HEK293T (cell line): ENCODE measurements around the gene ATP6V1G3.

ENCODE experiments used
- CTCF ChIA-PET: fragments of 350-600 bp; formaldehyde crosslinking; extraction: SDS; loops from one replicate; lab custom pipeline; 2021; ENCODE audit warnings: antibody characterized with exemption, inconsistent platforms; lab: Yijun Ruan, JAX
- POLR2A ChIA-PET: fragments of 350-600 bp; formaldehyde crosslinking; extraction: SDS; loops from one replicate; lab custom pipeline; 2020; ENCODE audit warnings: antibody characterized with exemption, inconsistent platforms; lab: Yijun Ruan, JAX
- DNase-seq: peaks from one replicate; pipeline ENCODE4 v3.0.0; 2012; ENCODE audit warnings: mixed read lengths; ENCODE audit errors: extremely low spot score
- ARNT ChIP-seq: fragments of 450-650 bp; IDR thresholded peaks from 2 replicates; pipeline ENCODE4 v1.6.1; 2017; ENCODE audit warnings: mild to moderate bottlenecking
- BHLHE40 ChIP-seq: fragments of 450-650 bp; IDR thresholded peaks from 2 replicates; pipeline ENCODE4 v1.6.1; 2016; ENCODE audit warnings: mild to moderate bottlenecking, moderate library complexity, borderline replicate concordance
- CTBP1 ChIP-seq: fragments of 450-650 bp; IDR thresholded peaks from 2 replicates; pipeline ENCODE4 v1.6.1; 2016; ENCODE audit warnings: borderline replicate concordance
- ELF4 ChIP-seq: fragments of 450-650 bp; IDR thresholded peaks from 2 replicates; pipeline ENCODE4 v1.6.1; 2017; ENCODE audit warnings: antibody characterized with exemption
- FOXA1 ChIP-seq: fragments of 450-650 bp; IDR thresholded peaks from 2 replicates; pipeline ENCODE4 v1.6.1; 2016; ENCODE audit warnings: mild to moderate bottlenecking
- FOXK2 ChIP-seq: fragments of 450-650 bp; IDR thresholded peaks from 2 replicates; pipeline ENCODE4 v1.6.1; 2016; ENCODE audit warnings: mild to moderate bottlenecking
- FOXM1 ChIP-seq: fragments of 450-650 bp; IDR thresholded peaks from 2 replicates; pipeline ENCODE4 v1.6.1; 2017; ENCODE audit warnings: mild to moderate bottlenecking, borderline replicate concordance
- HDGF ChIP-seq: fragments of 450-650 bp; IDR thresholded peaks from 2 replicates; pipeline ENCODE4 v1.6.1; 2017; ENCODE audit warnings: antibody characterized with exemption, borderline replicate concordance
- L3MBTL2 ChIP-seq: fragments of 450-650 bp; conservative IDR thresholded peaks from 2 replicates; pipeline ENCODE4 v1.6.1; 2016; ENCODE audit warnings: mild to moderate bottlenecking
- LEF1 ChIP-seq: fragments of 450-650 bp; IDR thresholded peaks from 2 replicates; pipeline ENCODE4 v1.6.1; 2017; ENCODE audit warnings: mild to moderate bottlenecking, borderline replicate concordance
- NFRKB ChIP-seq: fragments of 450-650 bp; IDR thresholded peaks from 2 replicates; pipeline ENCODE4 v1.6.1; 2016; ENCODE audit warnings: mild to moderate bottlenecking, moderate library complexity
- PKNOX1 ChIP-seq: fragments of 450-650 bp; IDR thresholded peaks from 2 replicates; pipeline ENCODE4 v1.6.1; 2016
- SP1 ChIP-seq: fragments of 450-650 bp; IDR thresholded peaks from 2 replicates; pipeline ENCODE4 v1.6.1; 2017
- SUZ12 ChIP-seq: fragments of 450-650 bp; IDR thresholded peaks from 2 replicates; pipeline ENCODE4 v1.6.1; 2016; ENCODE audit warnings: mild to moderate bottlenecking
- TARDBP ChIP-seq: fragments of 450-650 bp; IDR thresholded peaks from 2 replicates; pipeline ENCODE4 v1.6.1; 2016
- ZNF384 ChIP-seq: fragments of 450-650 bp; IDR thresholded peaks from 2 replicates; pipeline ENCODE4 v1.6.1; 2016

Gene ATP6V1G3

GRCh38 chr1:198494658-198495103, 45.8 kb downstream of the ATP6V1G3 start:
- CTCF ChIA-PET, result no interaction called here
- no peak for DNase-seq
- TF ChIP-seq FOXK2 (no peak), CTBP1 (no peak), LEF1 (no peak), SP1 (no peak), ZNF384 (no peak), ARNT (no peak), PKNOX1 (no peak), FOXM1 (no peak), HDGF (no peak), TARDBP (no peak), FOXA1 (no peak), ELF4 (no peak)
- POLR2A ChIA-PET, result no interaction called here

- TF ChIP-seq FOXM1 (no peak), NFRKB (no peak), TARDBP (no peak), SUZ12 (no peak), ARNT (no peak), FOXA1 (no peak), BHLHE40 (no peak), HDGF (no peak)
- CTCF ChIA-PET, result no interaction called here
These were observed 46.3 kb downstream of the ATP6V1G3 start for GRCh38 chr1:198494139-198494538.

GRCh38 chr1:198493329-198493728, 47.2 kb downstream of the ATP6V1G3 start:
- TF ChIP-seq SP1 (no peak), NFRKB (no peak), BHLHE40 (no peak), FOXA1 (no peak), PKNOX1 (no peak), HDGF (no peak), ELF4 (no peak), L3MBTL2 (no peak), FOXM1 (no peak)
- CTCF ChIA-PET, result no interaction called here
- no peak for DNase-seq
- POLR2A ChIA-PET, result no interaction called here

More at GRCh38 chr1:198494139-198494538, 46.3 kb downstream of the ATP6V1G3 start:
- DNase-seq, result no peak
- POLR2A ChIA-PET, result no interaction called here

- no peak for TF ChIP-seq L3MBTL2
- no peak for DNase-seq
- CTCF ChIA-PET, result no interaction called here
- POLR2A ChIA-PET, result no interaction called here
These were observed 47.6 kb downstream of the ATP6V1G3 start for GRCh38 chr1:198492872-198493271.

- no peak for TF ChIP-seq SP1
- TF ChIP-seq FOXM1, result no peak
- TF ChIP-seq ZNF384, result no peak
- TF ChIP-seq TARDBP, result no peak
- no peak for TF ChIP-seq SUZ12
- no peak for TF ChIP-seq FOXA1
- TF ChIP-seq HDGF, result no peak
- DNase-seq, result no peak
- CTCF ChIA-PET, result no interaction called here
- POLR2A ChIA-PET, result no interaction called here
These were observed 48.9 kb downstream of the ATP6V1G3 start for GRCh38 chr1:198491596-198491995.

- POLR2A ChIA-PET, result no interaction called here
- DNase-seq, result no peak
- TF ChIP-seq ZNF384 (no peak), HDGF (no peak), TARDBP (no peak), FOXM1 (no peak), BHLHE40 (no peak), PKNOX1 (no peak), L3MBTL2 (no peak), LEF1 (no peak), FOXA1 (no peak), CTBP1 (no peak), SP1 (no peak)
- CTCF ChIA-PET, result no interaction called here
These were observed 49.5 kb downstream of the ATP6V1G3 start for GRCh38 chr1:198491028-198491427.

GRCh38 chr1:198490224-198490623, 50.3 kb downstream of the ATP6V1G3 start:
- POLR2A ChIA-PET, result no interaction called here
- TF ChIP-seq SP1 (no peak), SUZ12 (no peak), ZNF384 (no peak), LEF1 (no peak), TARDBP (no peak), PKNOX1 (no peak), L3MBTL2 (no peak), HDGF (no peak), BHLHE40 (no peak), NFRKB (no peak), FOXK2 (no peak), ELF4 (no peak), FOXA1 (no peak), ARNT (no peak)

More at GRCh38 chr1:198490224-198490623, 50.3 kb downstream of the ATP6V1G3 start:
- DNase-seq, result no peak
- CTCF ChIA-PET, result no interaction called here
